NCI-H2171 treated with DMSO at 0.1 percent for 48 hours (cell line): ENCODE results near the gene FHOD3.

Experiments used
- DNase-seq: peaks from one replicate; lab custom pipeline; 2025; lab: John Stamatoyannopoulos, UW

FHOD3 gene

GRCh38 chr18:36409779-36410178 lies 112.3 kb downstream of the FHOD3 start:
- no peak for DNase-seq

- no peak for DNase-seq
These were observed 112.8 kb downstream of the FHOD3 start for GRCh38 chr18:36410346-36410745.

- peak; percentile 27 for DNase-seq
These were observed 114.2 kb downstream of the FHOD3 start for GRCh38 chr18:36411745-36412168.

GRCh38 chr18:36412778-36413177 lies 115.3 kb downstream of the FHOD3 start:
- DNase-seq = peak; percentile 12

GRCh38 chr18:36415171-36415570 lies 117.7 kb downstream of the FHOD3 start:
- DNase-seq = no peak

GRCh38 chr18:36415625-36416024 lies 118.1 kb downstream of the FHOD3 start:
- DNase-seq = no peak

GRCh38 chr18:36419188-36419899 lies 121.8 kb downstream of the FHOD3 start:
- no peak for DNase-seq

- DNase-seq = peak; percentile 32
These were observed 122.5 kb downstream of the FHOD3 start for GRCh38 chr18:36419900-36420531.

GRCh38 chr18:36420826-36421225 lies 123.3 kb downstream of the FHOD3 start:
- DNase-seq = no peak

GRCh38 chr18:36424741-36425142 lies 127.2 kb downstream of the FHOD3 start:
- no peak for DNase-seq

GRCh38 chr18:36427369-36427768 lies 129.9 kb downstream of the FHOD3 start:
- DNase-seq = no peak

- DNase-seq = no peak
These were observed 130.3 kb downstream of the FHOD3 start for GRCh38 chr18:36427831-36428230.

GRCh38 chr18:36428431-36429029 lies 131.0 kb downstream of the FHOD3 start:
- no peak for DNase-seq

- no peak for DNase-seq
These were observed 135.5 kb downstream of the FHOD3 start for GRCh38 chr18:36432880-36433555.

- DNase-seq = no peak
These were observed 138.9 kb downstream of the FHOD3 start for GRCh38 chr18:36436387-36436786.

GRCh38 chr18:36440614-36441013 lies 143.1 kb downstream of the FHOD3 start:
- DNase-seq = no peak

GRCh38 chr18:36441426-36442240 lies 144.1 kb downstream of the FHOD3 start:
- DNase-seq = no peak

- DNase-seq = no peak
These were observed 145.2 kb downstream of the FHOD3 start for GRCh38 chr18:36442717-36443116.

GRCh38 chr18:36446059-36446458 lies 148.5 kb downstream of the FHOD3 start:
- peak; percentile 37 for DNase-seq

GRCh38 chr18:36448384-36449290 lies 151.1 kb downstream of the FHOD3 start:
- DNase-seq = no peak

- DNase-seq = no peak
These were observed 151.9 kb downstream of the FHOD3 start for GRCh38 chr18:36449451-36449850.
